WTC11 (cell line): ENCODE measurements around the gene AQP7. TPM values are rescaled to one million over a fixed set of nuclear protein-coding genes. Genes with fewer than 3 reads are reported as not detected.

ENCODE experiments used
- ATAC-seq: fragments of 200-7000 bp; cut with Tn5 transposase; 2 replicates; pipeline ENCODE4 v1.10.0; 2021; ENCODE audit warnings: mild to moderate bottlenecking, moderate library complexity
- CTCF ChIA-PET: fragments of 300-600 bp; sonication (Branson Sonifier 250); formaldehyde crosslinking; loops from one replicate; lab custom pipeline; 2021; ENCODE audit warnings: antibody characterized with exemption; lab: Charles Lee
- POLR2A ChIA-PET: fragments of 350-600 bp; sonication (Branson Sonifier 250); formaldehyde crosslinking; loops from one replicate; lab custom pipeline; 2021; ENCODE audit warnings: antibody characterized with exemption; lab: Charles Lee
- DNase-seq: peaks from one replicate; pipeline ENCODE4 v3.0.0; 2021; ENCODE audit warnings: low spot score
- H3K27ac Mint-ChIP-seq: 2 replicates; pipeline ENCODE4 v1.8.0; 2021; ENCODE audit warnings: mixed read lengths
- H3K27me3 Mint-ChIP-seq: 2 replicates; pipeline ENCODE4 v1.8.0; 2021; ENCODE audit warnings: low read depth, mild to moderate bottlenecking, moderate library complexity, mixed read lengths
- H3K36me3 Mint-ChIP-seq: 2 replicates; pipeline ENCODE4 v1.8.0; 2021; ENCODE audit warnings: mixed read lengths
- H3K4me1 Mint-ChIP-seq: 2 replicates; pipeline ENCODE4 v1.8.0; 2022; ENCODE audit warnings: mixed read lengths
- H3K4me3 Mint-ChIP-seq: 2 replicates; pipeline ENCODE4 v1.8.0; 2021; ENCODE audit warnings: mild to moderate bottlenecking, moderate library complexity, mixed read lengths
- H3K9me3 Mint-ChIP-seq: 2 replicates; pipeline ENCODE4 v1.8.0; 2021; ENCODE audit warnings: mixed read lengths
- ATF1 ChIP-seq: sonication (generic); formaldehyde crosslinking; IDR thresholded peaks from 2 replicates; pipeline ENCODE4 v1.8.1; 2023; ENCODE audit warnings: mild to moderate bottlenecking, moderate library complexity, missing genetic modification reagents
- CREM ChIP-seq: sonication (generic); formaldehyde crosslinking; IDR thresholded peaks from 2 replicates; pipeline ENCODE4 v1.8.1; 2022; ENCODE audit warnings: mild to moderate bottlenecking, missing genetic modification reagents, moderate library complexity
- GRHL2 ChIP-seq: fragments of 250-450 bp; sonication (Bioruptor Pico); IDR thresholded peaks from 2 replicates; pipeline ENCODE4 v1.8.0; 2022; ENCODE audit warnings: mild to moderate bottlenecking, moderate library complexity; ENCODE audit not compliant: insufficient replicate concordance, severe bottlenecking
- HMGA2 ChIP-seq: fragments of 250-450 bp; sonication (Bioruptor Pico); IDR thresholded peaks from 2 replicates; pipeline ENCODE4 v1.4.0; 2021; ENCODE audit warnings: mild to moderate bottlenecking, moderate library complexity
- IRF2 ChIP-seq: sonication (generic); formaldehyde crosslinking; IDR thresholded peaks from 2 replicates; pipeline ENCODE4 v1.8.0; 2022; ENCODE audit warnings: low read depth, missing genetic modification reagents, borderline replicate concordance
- JAZF1 ChIP-seq: fragments of 250-450 bp; sonication (Bioruptor Pico); IDR thresholded peaks from 2 replicates; pipeline ENCODE4 v1.9.0; 2021; ENCODE audit warnings: moderate library complexity, mild to moderate bottlenecking, inconsistent platforms
- JUN ChIP-seq: sonication (generic); formaldehyde crosslinking; IDR thresholded peaks from 2 replicates; pipeline ENCODE4 v1.8.0; 2023; ENCODE audit warnings: mild to moderate bottlenecking, missing genetic modification reagents
- KAT7 ChIP-seq: sonication (generic); formaldehyde crosslinking; IDR thresholded peaks from 2 replicates; pipeline ENCODE4 v1.8.1; 2023; ENCODE audit warnings: missing genetic modification reagents, mild to moderate bottlenecking, borderline replicate concordance
- SOX15 ChIP-seq: fragments of 250-450 bp; sonication (Bioruptor Pico); IDR thresholded peaks from 2 replicates; pipeline ENCODE4 v1.9.0; 2021; ENCODE audit warnings: mild to moderate bottlenecking
- TEAD1 ChIP-seq: sonication (generic); formaldehyde crosslinking; IDR thresholded peaks from 2 replicates; pipeline ENCODE4 v1.8.0; 2022; ENCODE audit warnings: mild to moderate bottlenecking, missing genetic modification reagents
- ZNF396 ChIP-seq: fragments of 250-450 bp; sonication (Bioruptor Pico); IDR thresholded peaks from 2 replicates; pipeline ENCODE4 v1.8.0; 2021; ENCODE audit warnings: mild to moderate bottlenecking, moderate library complexity, borderline replicate concordance
- total RNA-seq: library from RNA; stranded (reverse); gene quantifications from 3 replicates; pipeline ENCODE4 v1.2.3, GENCODE V29; 2021
- TF ChIP-seq, protein P1 (sequence below): sonication (generic); formaldehyde crosslinking; IDR thresholded peaks from 2 replicates; pipeline ENCODE4 v1.8.1; 2023; ENCODE audit warnings: mild to moderate bottlenecking, missing genetic modification reagents
- TF ChIP-seq, protein P2 (sequence below): sonication (generic); formaldehyde crosslinking; conservative IDR thresholded peaks from 2 replicates; pipeline ENCODE4 v1.8.1; 2022; ENCODE audit warnings: mild to moderate bottlenecking, missing genetic modification reagents
- TF ChIP-seq, protein P3 (sequence below): sonication (generic); formaldehyde crosslinking; IDR thresholded peaks from 2 replicates; pipeline ENCODE4 v1.8.0; 2022; ENCODE audit warnings: missing genetic modification reagents
- TF ChIP-seq, protein P4 (sequence below): sonication (generic); formaldehyde crosslinking; conservative IDR thresholded peaks from 2 replicates; pipeline ENCODE4 v1.8.1; 2023; ENCODE audit warnings: mild to moderate bottlenecking, low read depth, missing genetic modification reagents, moderate library complexity
- TF ChIP-seq, protein P5 (sequence below): sonication (generic); formaldehyde crosslinking; IDR thresholded peaks from 2 replicates; pipeline ENCODE4 v1.8.1; 2022; ENCODE audit warnings: mild to moderate bottlenecking, moderate library complexity, missing genetic modification reagents
- TF ChIP-seq, protein P6 (sequence below): sonication (generic); formaldehyde crosslinking; IDR thresholded peaks from 2 replicates; pipeline ENCODE4 v1.8.1; 2023; ENCODE audit warnings: mild to moderate bottlenecking, missing genetic modification reagents, borderline replicate concordance
- TF ChIP-seq, protein P7 (sequence below): sonication (generic); formaldehyde crosslinking; IDR thresholded peaks from 2 replicates; pipeline ENCODE4 v1.8.1; 2022; ENCODE audit warnings: missing genetic modification reagents, borderline replicate concordance
- TF ChIP-seq, protein P8 (sequence below): sonication (generic); formaldehyde crosslinking; IDR thresholded peaks from 2 replicates; pipeline ENCODE4 v1.8.0; 2022; ENCODE audit warnings: mild to moderate bottlenecking, missing genetic modification reagents

Gene AQP7
- total RNA-seq, 1 experiment from 2014 or later, result 0.17 TPM

DNA sequence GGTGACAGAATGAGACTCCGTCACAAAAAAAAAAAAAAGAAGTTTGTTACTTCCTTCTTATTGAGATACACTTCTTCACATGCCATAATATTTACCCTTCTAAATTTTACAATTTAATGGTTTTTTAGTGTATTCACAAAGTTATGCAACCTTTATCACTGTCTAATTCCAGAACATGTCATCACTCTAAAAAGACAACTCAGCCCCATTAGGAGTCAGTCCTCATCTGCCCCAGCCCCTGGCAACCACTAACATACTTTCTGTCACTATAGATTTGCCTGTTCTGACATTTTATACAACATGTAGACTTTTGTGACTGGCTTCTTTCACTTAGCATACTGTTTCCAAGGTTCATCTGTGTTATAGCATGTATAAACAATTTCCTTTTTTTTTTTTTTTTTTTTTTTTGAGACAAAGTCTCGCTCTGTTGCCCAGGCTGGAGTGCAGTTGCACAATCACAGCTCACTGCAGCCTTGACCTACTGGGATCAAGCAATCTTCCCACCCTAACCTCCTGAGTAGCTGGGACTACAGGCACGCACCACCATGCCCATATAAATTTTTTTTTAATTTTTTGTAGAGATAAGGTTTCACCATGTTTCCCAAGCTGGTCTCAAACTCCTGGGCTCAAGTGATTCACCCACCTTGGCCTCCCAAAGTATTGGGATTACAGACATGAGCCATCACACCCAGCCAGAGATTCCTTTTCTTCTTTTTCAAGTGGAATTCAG, 27.1 kb upstream of the AQP7 start:
- no peak for DNase-seq
- Mint-ChIP-seq H3K27ac (no peak overlapping the region; the same call in 1 of the 2 replicates), H3K9me3 (no peaks in the 10 kb centered on the region), H3K36me3 (no peaks in the 10 kb centered on the region), H3K4me3 (no peak overlapping the region), H3K27me3 (no peaks in the 10 kb centered on the region), H3K4me1 (no peaks in the 10 kb centered on the region)
- no peak for ATAC-seq
- CTCF ChIA-PET, result interaction anchor here (0.7 to 1.8 kb wide), 3 partner anchors 14 to 405 kb away, joined by 3 to 4 read pairs (median 4); no protein-coding TSS in a partner anchor
- POLR2A ChIA-PET, result no interaction called here
- TF ChIP-seq ZNF396 (no peak), TEAD1 (no peak), SOX15 (CRISPR knock-in tag) (no peak), ATF1 (CRISPR knock-in tag) (no peak), IRF2 (CRISPR knock-in tag) (no peak), GRHL2 (CRISPR knock-in tag) (no peak), JAZF1 (CRISPR knock-in tag) (no peak), HMGA2 (no peak), KAT7 (CRISPR knock-in tag) (no peak), CREM (CRISPR knock-in tag) (no peak), JUN (CRISPR knock-in tag) (no peak)
- TF ChIP-seq, protein P1, sequence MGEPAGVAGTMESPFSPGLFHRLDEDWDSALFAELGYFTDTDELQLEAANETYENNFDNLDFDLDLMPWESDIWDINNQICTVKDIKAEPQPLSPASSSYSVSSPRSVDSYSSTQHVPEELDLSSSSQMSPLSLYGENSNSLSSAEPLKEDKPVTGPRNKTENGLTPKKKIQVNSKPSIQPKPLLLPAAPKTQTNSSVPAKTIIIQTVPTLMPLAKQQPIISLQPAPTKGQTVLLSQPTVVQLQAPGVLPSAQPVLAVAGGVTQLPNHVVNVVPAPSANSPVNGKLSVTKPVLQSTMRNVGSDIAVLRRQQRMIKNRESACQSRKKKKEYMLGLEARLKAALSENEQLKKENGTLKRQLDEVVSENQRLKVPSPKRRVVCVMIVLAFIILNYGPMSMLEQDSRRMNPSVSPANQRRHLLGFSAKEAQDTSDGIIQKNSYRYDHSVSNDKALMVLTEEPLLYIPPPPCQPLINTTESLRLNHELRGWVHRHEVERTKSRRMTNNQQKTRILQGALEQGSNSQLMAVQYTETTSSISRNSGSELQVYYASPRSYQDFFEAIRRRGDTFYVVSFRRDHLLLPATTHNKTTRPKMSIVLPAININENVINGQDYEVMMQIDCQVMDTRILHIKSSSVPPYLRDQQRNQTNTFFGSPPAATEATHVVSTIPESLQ (CRISPR knock-in tag), result no peak
- TF ChIP-seq, protein P2, sequence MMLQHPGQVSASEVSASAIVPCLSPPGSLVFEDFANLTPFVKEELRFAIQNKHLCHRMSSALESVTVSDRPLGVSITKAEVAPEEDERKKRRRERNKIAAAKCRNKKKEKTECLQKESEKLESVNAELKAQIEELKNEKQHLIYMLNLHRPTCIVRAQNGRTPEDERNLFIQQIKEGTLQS (CRISPR knock-in tag), result no peak
- TF ChIP-seq, protein P3, sequence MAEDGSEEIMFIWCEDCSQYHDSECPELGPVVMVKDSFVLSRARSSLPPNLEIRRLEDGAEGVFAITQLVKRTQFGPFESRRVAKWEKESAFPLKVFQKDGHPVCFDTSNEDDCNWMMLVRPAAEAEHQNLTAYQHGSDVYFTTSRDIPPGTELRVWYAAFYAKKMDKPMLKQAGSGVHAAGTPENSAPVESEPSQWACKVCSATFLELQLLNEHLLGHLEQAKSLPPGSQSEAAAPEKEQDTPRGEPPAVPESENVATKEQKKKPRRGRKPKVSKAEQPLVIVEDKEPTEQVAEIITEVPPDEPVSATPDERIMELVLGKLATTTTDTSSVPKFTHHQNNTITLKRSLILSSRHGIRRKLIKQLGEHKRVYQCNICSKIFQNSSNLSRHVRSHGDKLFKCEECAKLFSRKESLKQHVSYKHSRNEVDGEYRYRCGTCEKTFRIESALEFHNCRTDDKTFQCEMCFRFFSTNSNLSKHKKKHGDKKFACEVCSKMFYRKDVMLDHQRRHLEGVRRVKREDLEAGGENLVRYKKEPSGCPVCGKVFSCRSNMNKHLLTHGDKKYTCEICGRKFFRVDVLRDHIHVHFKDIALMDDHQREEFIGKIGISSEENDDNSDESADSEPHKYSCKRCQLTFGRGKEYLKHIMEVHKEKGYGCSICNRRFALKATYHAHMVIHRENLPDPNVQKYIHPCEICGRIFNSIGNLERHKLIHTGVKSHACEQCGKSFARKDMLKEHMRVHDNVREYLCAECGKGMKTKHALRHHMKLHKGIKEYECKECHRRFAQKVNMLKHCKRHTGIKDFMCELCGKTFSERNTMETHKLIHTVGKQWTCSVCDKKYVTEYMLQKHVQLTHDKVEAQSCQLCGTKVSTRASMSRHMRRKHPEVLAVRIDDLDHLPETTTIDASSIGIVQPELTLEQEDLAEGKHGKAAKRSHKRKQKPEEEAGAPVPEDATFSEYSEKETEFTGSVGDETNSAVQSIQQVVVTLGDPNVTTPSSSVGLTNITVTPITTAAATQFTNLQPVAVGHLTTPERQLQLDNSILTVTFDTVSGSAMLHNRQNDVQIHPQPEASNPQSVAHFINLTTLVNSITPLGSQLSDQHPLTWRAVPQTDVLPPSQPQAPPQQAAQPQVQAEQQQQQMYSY (CRISPR knock-in tag), result no peak
- TF ChIP-seq, protein P4, sequence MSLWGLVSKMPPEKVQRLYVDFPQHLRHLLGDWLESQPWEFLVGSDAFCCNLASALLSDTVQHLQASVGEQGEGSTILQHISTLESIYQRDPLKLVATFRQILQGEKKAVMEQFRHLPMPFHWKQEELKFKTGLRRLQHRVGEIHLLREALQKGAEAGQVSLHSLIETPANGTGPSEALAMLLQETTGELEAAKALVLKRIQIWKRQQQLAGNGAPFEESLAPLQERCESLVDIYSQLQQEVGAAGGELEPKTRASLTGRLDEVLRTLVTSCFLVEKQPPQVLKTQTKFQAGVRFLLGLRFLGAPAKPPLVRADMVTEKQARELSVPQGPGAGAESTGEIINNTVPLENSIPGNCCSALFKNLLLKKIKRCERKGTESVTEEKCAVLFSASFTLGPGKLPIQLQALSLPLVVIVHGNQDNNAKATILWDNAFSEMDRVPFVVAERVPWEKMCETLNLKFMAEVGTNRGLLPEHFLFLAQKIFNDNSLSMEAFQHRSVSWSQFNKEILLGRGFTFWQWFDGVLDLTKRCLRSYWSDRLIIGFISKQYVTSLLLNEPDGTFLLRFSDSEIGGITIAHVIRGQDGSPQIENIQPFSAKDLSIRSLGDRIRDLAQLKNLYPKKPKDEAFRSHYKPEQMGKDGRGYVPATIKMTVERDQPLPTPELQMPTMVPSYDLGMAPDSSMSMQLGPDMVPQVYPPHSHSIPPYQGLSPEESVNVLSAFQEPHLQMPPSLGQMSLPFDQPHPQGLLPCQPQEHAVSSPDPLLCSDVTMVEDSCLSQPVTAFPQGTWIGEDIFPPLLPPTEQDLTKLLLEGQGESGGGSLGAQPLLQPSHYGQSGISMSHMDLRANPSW (CRISPR knock-in tag), result no peak
- TF ChIP-seq, protein P5, sequence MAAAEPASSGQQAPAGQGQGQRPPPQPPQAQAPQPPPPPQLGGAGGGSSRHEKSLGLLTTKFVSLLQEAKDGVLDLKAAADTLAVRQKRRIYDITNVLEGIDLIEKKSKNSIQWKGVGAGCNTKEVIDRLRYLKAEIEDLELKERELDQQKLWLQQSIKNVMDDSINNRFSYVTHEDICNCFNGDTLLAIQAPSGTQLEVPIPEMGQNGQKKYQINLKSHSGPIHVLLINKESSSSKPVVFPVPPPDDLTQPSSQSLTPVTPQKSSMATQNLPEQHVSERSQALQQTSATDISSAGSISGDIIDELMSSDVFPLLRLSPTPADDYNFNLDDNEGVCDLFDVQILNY (CRISPR knock-in tag), result no peak
- TF ChIP-seq, protein P6, sequence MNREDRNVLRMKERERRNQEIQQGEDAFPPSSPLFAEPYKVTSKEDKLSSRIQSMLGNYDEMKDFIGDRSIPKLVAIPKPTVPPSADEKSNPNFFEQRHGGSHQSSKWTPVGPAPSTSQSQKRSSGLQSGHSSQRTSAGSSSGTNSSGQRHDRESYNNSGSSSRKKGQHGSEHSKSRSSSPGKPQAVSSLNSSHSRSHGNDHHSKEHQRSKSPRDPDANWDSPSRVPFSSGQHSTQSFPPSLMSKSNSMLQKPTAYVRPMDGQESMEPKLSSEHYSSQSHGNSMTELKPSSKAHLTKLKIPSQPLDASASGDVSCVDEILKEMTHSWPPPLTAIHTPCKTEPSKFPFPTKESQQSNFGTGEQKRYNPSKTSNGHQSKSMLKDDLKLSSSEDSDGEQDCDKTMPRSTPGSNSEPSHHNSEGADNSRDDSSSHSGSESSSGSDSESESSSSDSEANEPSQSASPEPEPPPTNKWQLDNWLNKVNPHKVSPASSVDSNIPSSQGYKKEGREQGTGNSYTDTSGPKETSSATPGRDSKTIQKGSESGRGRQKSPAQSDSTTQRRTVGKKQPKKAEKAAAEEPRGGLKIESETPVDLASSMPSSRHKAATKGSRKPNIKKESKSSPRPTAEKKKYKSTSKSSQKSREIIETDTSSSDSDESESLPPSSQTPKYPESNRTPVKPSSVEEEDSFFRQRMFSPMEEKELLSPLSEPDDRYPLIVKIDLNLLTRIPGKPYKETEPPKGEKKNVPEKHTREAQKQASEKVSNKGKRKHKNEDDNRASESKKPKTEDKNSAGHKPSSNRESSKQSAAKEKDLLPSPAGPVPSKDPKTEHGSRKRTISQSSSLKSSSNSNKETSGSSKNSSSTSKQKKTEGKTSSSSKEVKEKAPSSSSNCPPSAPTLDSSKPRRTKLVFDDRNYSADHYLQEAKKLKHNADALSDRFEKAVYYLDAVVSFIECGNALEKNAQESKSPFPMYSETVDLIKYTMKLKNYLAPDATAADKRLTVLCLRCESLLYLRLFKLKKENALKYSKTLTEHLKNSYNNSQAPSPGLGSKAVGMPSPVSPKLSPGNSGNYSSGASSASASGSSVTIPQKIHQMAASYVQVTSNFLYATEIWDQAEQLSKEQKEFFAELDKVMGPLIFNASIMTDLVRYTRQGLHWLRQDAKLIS (CRISPR knock-in tag), result no peak
- TF ChIP-seq, protein P7, sequence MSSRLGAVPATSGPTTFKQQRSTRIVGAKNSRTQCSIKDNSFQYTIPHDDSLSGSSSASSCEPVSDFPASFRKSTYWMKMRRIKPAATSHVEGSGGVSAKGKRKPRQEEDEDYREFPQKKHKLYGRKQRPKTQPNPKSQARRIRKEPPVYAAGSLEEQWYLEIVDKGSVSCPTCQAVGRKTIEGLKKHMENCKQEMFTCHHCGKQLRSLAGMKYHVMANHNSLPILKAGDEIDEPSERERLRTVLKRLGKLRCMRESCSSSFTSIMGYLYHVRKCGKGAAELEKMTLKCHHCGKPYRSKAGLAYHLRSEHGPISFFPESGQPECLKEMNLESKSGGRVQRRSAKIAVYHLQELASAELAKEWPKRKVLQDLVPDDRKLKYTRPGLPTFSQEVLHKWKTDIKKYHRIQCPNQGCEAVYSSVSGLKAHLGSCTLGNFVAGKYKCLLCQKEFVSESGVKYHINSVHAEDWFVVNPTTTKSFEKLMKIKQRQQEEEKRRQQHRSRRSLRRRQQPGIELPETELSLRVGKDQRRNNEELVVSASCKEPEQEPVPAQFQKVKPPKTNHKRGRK, result no peak
- TF ChIP-seq, protein P8, sequence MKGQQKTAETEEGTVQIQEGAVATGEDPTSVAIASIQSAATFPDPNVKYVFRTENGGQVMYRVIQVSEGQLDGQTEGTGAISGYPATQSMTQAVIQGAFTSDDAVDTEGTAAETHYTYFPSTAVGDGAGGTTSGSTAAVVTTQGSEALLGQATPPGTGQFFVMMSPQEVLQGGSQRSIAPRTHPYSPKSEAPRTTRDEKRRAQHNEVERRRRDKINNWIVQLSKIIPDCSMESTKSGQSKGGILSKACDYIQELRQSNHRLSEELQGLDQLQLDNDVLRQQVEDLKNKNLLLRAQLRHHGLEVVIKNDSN (CRISPR knock-in tag), result no peak
